ENCODE data around the gene RNF212B. TPM values are rescaled to one million over a fixed set of nuclear protein-coding genes. Genes with fewer than 3 reads are reported as not detected.

RNF212B gene
- total RNA-seq, 1 donor from 2014 or later = not detected

GRCh38 chr14:23296012-23296777, 58.5 kb downstream of the RNF212B start:
- no peak for DNase-seq (ENCODE audit: low read depth)

- no peak for DNase-seq (ENCODE audit: low read depth)
Observed at GRCh38 chr14:23297096-23297495, 59.4 kb downstream of the RNF212B start.

GRCh38 chr14:23297611-23298277, 60.0 kb downstream of the RNF212B start:
- DNase-seq (ENCODE audit: low read depth) = no peak

GRCh38 chr14:23299211-23299957, 61.6 kb downstream of the RNF212B start:
- peak; percentile 82 for DNase-seq (ENCODE audit: low read depth)

- DNase-seq (ENCODE audit: low read depth) = no peak
Observed at GRCh38 chr14:23299986-23300686, 62.4 kb downstream of the RNF212B start.

GRCh38 chr14:23300687-23301223, 63.0 kb downstream of the RNF212B start:
- DNase-seq (ENCODE audit: low read depth) = no peak

- peak; percentile 91 for DNase-seq (ENCODE audit: low read depth)
Observed at GRCh38 chr14:23301288-23301968, 63.7 kb downstream of the RNF212B start.

GRCh38 chr14:23301969-23302289, 64.2 kb downstream of the RNF212B start:
- no peak for DNase-seq (ENCODE audit: low read depth)

- DNase-seq (ENCODE audit: low read depth) = peak; percentile 28
Observed at GRCh38 chr14:23302290-23303225, 64.8 kb downstream of the RNF212B start, which contains the start of gene PPP1R3E. Gene PPP1R3E (minus strand): TSS chr14:23302859. CDS start chr14:23302576, 283 bp downstream.

- DNase-seq (ENCODE audit: low read depth) = peak; percentile 72
Observed at GRCh38 chr14:23306412-23307145, 68.8 kb downstream of the RNF212B start, which contains the start of gene BCL2L2. Gene BCL2L2 (plus strand): TSS chr14:23306833. CDS start chr14:23307768, 935 bp downstream.

- DNase-seq (ENCODE audit: low read depth) = no peak
Observed at GRCh38 chr14:23307146-23307530, 69.4 kb downstream of the RNF212B start.

- no peak for DNase-seq (ENCODE audit: low read depth)
Observed at GRCh38 chr14:23307687-23308644, 70.2 kb downstream of the RNF212B start.

- no peak for DNase-seq (ENCODE audit: low read depth)
Observed at GRCh38 chr14:23308721-23309445, 71.1 kb downstream of the RNF212B start.

GRCh38 chr14:23310546-23310945, 72.8 kb downstream of the RNF212B start:
- DNase-seq (ENCODE audit: low read depth) = no peak

- no peak for DNase-seq (ENCODE audit: low read depth)
Observed at GRCh38 chr14:23316300-23316699, 78.6 kb downstream of the RNF212B start.

- no peak for DNase-seq (ENCODE audit: low read depth)
Observed at GRCh38 chr14:23319746-23320583, 82.2 kb downstream of the RNF212B start.

All from renal cortical epithelial cell (primary cell).